OCI-LY7 (cell line): ENCODE measurements around the gene RBM47. TPM values are rescaled to one million over a fixed set of nuclear protein-coding genes. Genes with fewer than 3 reads are reported as not detected.

Experiments used
- BruUV-seq: library from RNA; stranded (reverse); fragments of 400-500 nt; replicated peaks from 2 replicates; lab custom pipeline; 2021; lab: Mats Ljungman, UMichigan
- CTCF ChIA-PET: fragments of 300-600 bp; sonication (Branson Sonifier 250); formaldehyde crosslinking; loops from one replicate; lab custom pipeline; 2022; ENCODE audit warnings: antibody characterized with exemption; ENCODE audit not compliant: unreplicated experiment; lab: Charles Lee
- POLR2A ChIA-PET: fragments of 300-600 bp; sonication (Branson Sonifier 250); formaldehyde crosslinking; loops from one replicate; lab custom pipeline; 2022; ENCODE audit warnings: antibody characterized with exemption; lab: Charles Lee
- DNase-seq: peaks from one replicate; pipeline ENCODE4 v3.0.0-alpha.2; 2015; ENCODE audit warnings: low spot score
- H2AFZ ChIP-seq: fragments of 200-600 bp; sonication (generic), shearing (Covaris generic); 2 replicates; pipeline ENCODE4 v1.6.1; 2014; ENCODE audit warnings: mild to moderate bottlenecking, antibody characterized with exemption, low read length, moderate library complexity
- H3K27ac ChIP-seq: fragments of 200-600 bp; sonication (generic); 2 replicates; pipeline ENCODE4 v1.5.1; 2014; ENCODE audit warnings: mixed run types, low read depth, mild to moderate bottlenecking, moderate library complexity, low read length, inconsistent platforms; ENCODE audit not compliant: poor library complexity, severe bottlenecking
- H3K36me3 ChIP-seq: fragments of 200-600 bp; sonication (generic); 2 replicates; pipeline ENCODE4 v1.6.1; 2014; ENCODE audit warnings: mild to moderate bottlenecking, antibody characterized with exemption, low read length, moderate library complexity, mixed read lengths; ENCODE audit not compliant: insufficient read depth
- H3K4me1 ChIP-seq: fragments of 200-600 bp; sonication (generic); 2 replicates; pipeline ENCODE4 v1.5.1; 2014; ENCODE audit warnings: mild to moderate bottlenecking, low read length; ENCODE audit not compliant: insufficient read depth, poor library complexity, severe bottlenecking
- H3K4me2 ChIP-seq: fragments of 200-600 bp; sonication (generic); 2 replicates; pipeline ENCODE4 v1.6.1; 2014; ENCODE audit warnings: mild to moderate bottlenecking, low read length
- H3K4me3 ChIP-seq: fragments of 200-600 bp; sonication (generic); 2 replicates; pipeline ENCODE4 v1.5.1; 2014; ENCODE audit warnings: mild to moderate bottlenecking, low read depth, low read length; ENCODE audit not compliant: poor library complexity, severe bottlenecking
- H3K79me2 ChIP-seq: fragments of 200-600 bp; sonication (generic); 2 replicates; pipeline ENCODE4 v1.6.1; 2016; ENCODE audit warnings: low read depth, mild to moderate bottlenecking, low read length, moderate library complexity, mixed read lengths; ENCODE audit not compliant: insufficient read depth
- H3K9me2 ChIP-seq: fragments of 200-600 bp; sonication (generic); 2 replicates; pipeline ENCODE4 v1.6.1; 2016; ENCODE audit warnings: mild to moderate bottlenecking, low read length, mixed read lengths; ENCODE audit not compliant: insufficient read depth
- H3K9me3 ChIP-seq: fragments of 200-600 bp; sonication (generic); 2 replicates; pipeline ENCODE4 v1.6.1; 2014; ENCODE audit warnings: mild to moderate bottlenecking, mixed run types, low read length, mixed read lengths
- H4K20me1 ChIP-seq: fragments of 200-600 bp; sonication (generic); 2 replicates; pipeline ENCODE4 v1.6.1; 2014; ENCODE audit warnings: mild to moderate bottlenecking, antibody characterized with exemption, low read length, moderate library complexity, mixed read lengths; ENCODE audit not compliant: insufficient read depth
- CTCF ChIP-seq: fragments of 200-600 bp; sonication (generic); conservative IDR thresholded peaks from 2 replicates; pipeline ENCODE4 v1.5.1; 2014; ENCODE audit warnings: mild to moderate bottlenecking, antibody characterized with exemption, low read length, moderate library complexity, mixed read lengths
- EZH2phosphoT487 ChIP-seq: fragments of 200-600 bp; sonication (generic); IDR thresholded peaks from 2 replicates; pipeline ENCODE4 v1.6.1; 2018; ENCODE audit warnings: low read depth, borderline replicate concordance, mild to moderate bottlenecking, mixed run types, antibody characterized with exemption, low read length, moderate library complexity, mixed read lengths
- intact Hi-C: fragments of 100-400 bp; cut with micrococcal nuclease; formaldehyde crosslinking; loops from one replicate; pipeline ENCODE4 v1.10.0; 2022; ENCODE audit not compliant: unreplicated experiment
- total RNA-seq, 2 experiments: library from RNA; depleted of rRNA in 1 of 2; stranded (reverse); fragments of >200 nt in 1 of 2; shearing (Covaris generic) in 1 of 2; gene quantifications; 2 replicates each; pipeline ENCODE4 v1.2.3, GENCODE V29; 2014 to 2022

Gene RBM47
- total RNA-seq, 2 experiments from 2014 or later = 5.3 to 14.2 TPM

- H3K4me1 ChIP-seq = no peaks in the 10 kb centered on the region
- ChIA-PET CTCF (no interaction called here), POLR2A (interaction anchor here (0.5 kb wide), 1 partner anchor 44 kb away, joined by 3 read pairs; no protein-coding TSS in a partner anchor)
- TF ChIP-seq EZH2phosphoT487 (no peak), CTCF (no peak)
- H3K9me3 ChIP-seq = no peaks in the 10 kb centered on the region
- no peak overlapping the region for H3K4me3 ChIP-seq
- H3K27ac ChIP-seq = no peak overlapping the region
- no peak overlapping the region for H2AFZ ChIP-seq
- H3K79me2 ChIP-seq = no peaks in the 10 kb centered on the region
- intact Hi-C loops = no loop called here
- no peak for DNase-seq
- BruUV-seq = no TSS peak
- H3K4me2 ChIP-seq = no peak overlapping the region
- no peaks in the 10 kb centered on the region for H3K36me3 ChIP-seq
- no peaks in the 10 kb centered on the region for H4K20me1 ChIP-seq
- H3K9me2 ChIP-seq = no peaks in the 10 kb centered on the region
Observed at GRCh38 chr4:40583850-40584439, 45.7 kb downstream of the RBM47 start.

GRCh38 chr4:40582413-40582812 lies 47.3 kb downstream of the RBM47 start:
- intact Hi-C loops = no loop called here
- Histone ChIP-seq H3K27ac (no peak overlapping the region), H3K79me2 (no peaks in the 10 kb centered on the region)

More at GRCh38 chr4:40582413-40582812, 47.3 kb downstream of the RBM47 start:
- no TSS peak for BruUV-seq
- no peaks in the 10 kb centered on the region for H3K36me3 ChIP-seq
- CTCF ChIA-PET = no interaction called here
- no peak overlapping the region for H3K4me2 ChIP-seq
- H3K9me3 ChIP-seq = no peaks in the 10 kb centered on the region
- H3K4me3 ChIP-seq = no peak overlapping the region
- no peak overlapping the region for H2AFZ ChIP-seq
- TF ChIP-seq EZH2phosphoT487 (no peak), CTCF (no peak)
- H3K9me2 ChIP-seq = no peaks in the 10 kb centered on the region
- H4K20me1 ChIP-seq = no peaks in the 10 kb centered on the region
- no peak for DNase-seq
- POLR2A ChIA-PET = interaction anchor here (0.6 kb wide), 1 partner anchor 865 kb away, joined by 4 read pairs; no protein-coding TSS in a partner anchor
- H3K4me1 ChIP-seq = peaks cover 4% of the 10 kb centered on the region
